Neuronal stem cell (in vitro differentiated cells): ENCODE measurements around the gene LIPN.

Experiments
- DNase-seq: peaks from one replicate; pipeline ENCODE4 v3.0.0-alpha.2; 2013; ENCODE audit warnings: low spot score
- H2AFZ ChIP-seq: one replicate; pipeline ENCODE4 v1.6.1; 2013; ENCODE audit warnings: mild to moderate bottlenecking, low read length, inconsistent platforms
- H2AK5ac ChIP-seq: 2 replicates; pipeline ENCODE4 v1.6.1; 2013; ENCODE audit warnings: low read depth, mild to moderate bottlenecking, inconsistent platforms, low read length, moderate library complexity, mixed read lengths
- H2BK120ac ChIP-seq: 2 replicates; pipeline ENCODE4 v1.6.1; 2013; ENCODE audit warnings: low read depth, mild to moderate bottlenecking, inconsistent platforms, low read length, moderate library complexity, mixed read lengths
- H2BK12ac ChIP-seq: one replicate; pipeline ENCODE4 v1.6.1; 2013; ENCODE audit warnings: low read length, inconsistent platforms
- H2BK15ac ChIP-seq: 2 replicates; pipeline ENCODE4 v1.6.1; 2013; ENCODE audit warnings: mild to moderate bottlenecking, low read length, inconsistent platforms, mixed read lengths
- H2BK5ac ChIP-seq: one replicate; pipeline ENCODE4 v1.6.1; 2013; ENCODE audit warnings: inconsistent platforms, mild to moderate bottlenecking, low read length, moderate library complexity
- H3K14ac ChIP-seq: one replicate; pipeline ENCODE4 v1.6.1; 2013; ENCODE audit warnings: low read length, inconsistent platforms
- H3K18ac ChIP-seq: 2 replicates; pipeline ENCODE4 v1.6.1; 2013; ENCODE audit warnings: low read length, inconsistent platforms
- H3K23ac ChIP-seq: 2 replicates; pipeline ENCODE4 v1.6.1; 2013; ENCODE audit warnings: low read depth, mild to moderate bottlenecking, mixed read lengths, low read length, inconsistent platforms; ENCODE audit not compliant: poor library complexity
- H3K27ac ChIP-seq: replicated peaks from 3 replicates; pipeline ENCODE4 v1.5.1; 2013; ENCODE audit warnings: low read length, inconsistent platforms
- H3K27me3 ChIP-seq, 3 experiments: 2 replicates each; pipeline ENCODE4 v1.6.1; 2013; ENCODE audit warnings: low read length in 3 of 3, mild to moderate bottlenecking in 2 of 3, inconsistent platforms in 1 of 3, low read depth in 1 of 3, mixed read lengths in 1 of 3, moderate library complexity in 1 of 3; ENCODE audit not compliant: control insufficient read depth in 3 of 3, insufficient read depth in 3 of 3
- H3K36me3 ChIP-seq, 2 donors: replicated peaks in 1 of 2; 2 replicates each; pipeline ENCODE4 v1.6.1; 2013; ENCODE audit warnings: low read length in 2 of 2; ENCODE audit not compliant: control insufficient read depth in 2 of 2, insufficient read depth in 2 of 2
- H3K4ac ChIP-seq: 2 replicates; pipeline ENCODE4 v1.6.1; 2013; ENCODE audit warnings: inconsistent platforms, mild to moderate bottlenecking, low read length, moderate library complexity
- H3K4me1 ChIP-seq, 2 donors: 1 replicate in 1 of 2; 2 replicates in 1 of 2; pipeline ENCODE4 v1.6.1; 2013; ENCODE audit warnings: low read length in 2 of 2, low read depth in 1 of 2; ENCODE audit not compliant: control insufficient read depth in 2 of 2, insufficient read depth in 1 of 2
- H3K4me2 ChIP-seq: one replicate; pipeline ENCODE4 v1.6.1; 2013; ENCODE audit warnings: mild to moderate bottlenecking, low read length, inconsistent platforms; ENCODE audit not compliant: insufficient read depth, poor library complexity, severe bottlenecking
- H3K4me3 ChIP-seq, 2 donors: 2 replicates each; pipeline ENCODE4 v1.5.1; 2013; ENCODE audit warnings: low read length in 2 of 2, mild to moderate bottlenecking in 2 of 2, inconsistent platforms in 1 of 2, moderate library complexity in 1 of 2
- H3K79me1 ChIP-seq: one replicate; pipeline ENCODE4 v1.6.1; 2013; ENCODE audit warnings: low read depth, mild to moderate bottlenecking, inconsistent platforms, low read length, moderate library complexity
- H3K9ac ChIP-seq: one replicate; pipeline ENCODE4 v1.6.1; 2013; ENCODE audit warnings: mild to moderate bottlenecking, low read depth, low read length, inconsistent platforms; ENCODE audit not compliant: poor library complexity
- H3K9me3 ChIP-seq, 2 donors: replicated peaks in 1 of 2; 2 replicates each; pipeline versions ENCODE3 to v1.6.1; 2013; ENCODE audit warnings: low read length in 2 of 2, mild to moderate bottlenecking in 2 of 2, inconsistent platforms in 1 of 2, low read depth in 1 of 2, mixed read lengths in 1 of 2, moderate library complexity in 1 of 2; ENCODE audit not compliant: control insufficient read depth in 2 of 2, insufficient read depth in 1 of 2
- H4K8ac ChIP-seq: one replicate; pipeline ENCODE4 v1.6.1; 2013; ENCODE audit warnings: low read depth, mild to moderate bottlenecking, inconsistent platforms, low read length, moderate library complexity
- H4K91ac ChIP-seq: one replicate; pipeline ENCODE4 v1.6.1; 2013; ENCODE audit warnings: low read length, low read depth, mild to moderate bottlenecking, inconsistent platforms; ENCODE audit not compliant: poor library complexity
- WGBS, 2 donors: extraction: QIAGEN DNeasy Blood & Tissue Kit; methylation state at CpG; one replicate each; pipeline ENCODE4 v1.1.7; 2013; ENCODE audit warnings: missing lambda C conversion rate in 2 of 2, mixed read lengths in 1 of 2; ENCODE audit not compliant: insufficient read length in 2 of 2, insufficient replicate concordance in 1 of 2; ENCODE audit errors: extremely low coverage in 2 of 2; 5-methylcytosine and 5-hydroxymethylcytosine counted together

LIPN gene

DNA sequence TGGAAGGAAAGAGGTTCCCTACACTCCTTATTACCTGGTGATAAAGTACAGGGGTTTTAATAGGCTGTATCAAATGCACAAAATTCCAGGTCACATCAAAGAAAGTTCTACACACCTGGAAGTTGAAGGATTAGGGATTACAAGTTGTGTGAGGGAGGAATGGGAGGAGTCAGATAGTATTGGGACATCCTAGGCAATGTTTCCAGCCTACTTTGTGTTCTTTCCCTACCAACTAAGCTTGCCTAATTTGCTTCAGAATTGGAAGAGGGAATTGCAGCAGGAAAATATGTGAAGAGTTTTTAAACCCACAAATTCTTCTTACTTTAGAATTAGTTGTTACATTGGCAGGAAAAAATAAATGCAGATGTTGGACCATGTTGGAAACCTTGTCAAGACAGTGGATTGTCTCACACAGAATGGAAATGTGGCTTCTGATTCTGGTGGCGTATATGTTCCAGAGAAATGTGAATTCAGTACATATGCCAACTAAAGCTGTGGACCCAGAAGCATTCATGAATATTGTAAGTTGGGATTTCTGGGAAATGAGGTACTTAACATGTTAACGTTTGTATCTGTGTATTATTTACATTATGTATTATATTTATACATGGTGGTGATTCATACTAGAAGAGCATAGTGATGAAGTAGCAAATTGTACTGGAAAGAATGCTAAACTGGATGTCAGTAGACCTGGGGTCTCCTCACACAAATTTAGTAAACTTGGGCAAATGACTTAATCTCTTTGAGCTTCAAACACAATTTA is 42.9 kb downstream of the LIPN start, which contains the start of gene LIPM:
Gene LIPM, plus strand, starts transcription at position 208 of the 763 bp plus-strand sequence. Its CDS starts 167 bp downstream, at position 375.
- Histone ChIP-seq H4K8ac (no peak within 1 kb of the TSS), H3K27ac (no peak within 1 kb of the TSS), H3K14ac (no peak within 1 kb of the TSS), H3K23ac (no peak within 1 kb of the TSS), H3K4ac (no peak within 1 kb of the TSS), H3K9ac (no peak within 1 kb of the TSS), H2BK120ac (no peak within 1 kb of the TSS), H3K9me3 (no peaks in the 10 kb centered on the region), H2BK15ac (no peak within 1 kb of the TSS), H2BK12ac (no peak within 1 kb of the TSS), H3K79me1 (no peaks in the 10 kb centered on the region), H3K4me3 (no peak within 1 kb of the TSS), H3K4me1 (no peaks in the 10 kb centered on the region), H3K27me3 (no peaks in the 10 kb centered on the region), H4K91ac (no peak within 1 kb of the TSS), H3K4me2 (no peak within 1 kb of the TSS), H2BK5ac (no peak within 1 kb of the TSS), H2AFZ (no peak within 1 kb of the TSS), H2AK5ac (no peak within 1 kb of the TSS), H3K36me3 (no peaks in the 10 kb centered on the region), H3K18ac (no peak within 1 kb of the TSS)
- DNase-seq = no peak
- WGBS, 2 donors = no CpG with 5 or more reads among the region's 2 CpGs

DNA sequence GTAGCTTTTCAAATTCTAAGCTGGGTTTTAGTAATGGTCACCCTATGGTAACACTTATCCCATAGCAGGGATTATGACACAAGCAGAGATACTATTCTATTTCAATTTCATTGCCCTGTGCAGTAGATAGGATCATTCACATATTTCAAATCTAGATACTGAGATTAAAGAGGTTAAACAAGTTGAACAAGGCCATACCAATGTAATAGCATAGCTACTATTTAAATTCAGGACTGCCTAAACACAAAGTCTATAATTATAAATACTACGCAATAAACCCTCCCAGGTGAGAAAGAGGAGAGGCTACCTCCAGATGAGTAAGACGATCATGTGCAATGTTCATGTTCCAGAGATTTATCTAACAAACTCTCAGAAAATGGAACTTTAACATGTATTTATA is 43.8 kb downstream of the LIPN start:
- no peaks in the 10 kb centered on the region for H3K27me3 ChIP-seq
- no peaks in the 10 kb centered on the region for H3K36me3 ChIP-seq
- H3K4ac ChIP-seq = no peak overlapping the region
- WGBS, 2 donors = no CpG with 5 or more reads among the region's 2 CpGs
- no peak overlapping the region for H3K4me2 ChIP-seq
- no peak overlapping the region for H2BK5ac ChIP-seq
- no peak overlapping the region for H3K18ac ChIP-seq
- no peaks in the 10 kb centered on the region for H3K4me1 ChIP-seq
- DNase-seq = no peak
- H3K27ac ChIP-seq = no peak overlapping the region
- H3K23ac ChIP-seq = no peak overlapping the region
- H3K14ac ChIP-seq = no peak overlapping the region
- no peaks in the 10 kb centered on the region for H3K79me1 ChIP-seq
- no peak overlapping the region for H2BK120ac ChIP-seq
- H2AK5ac ChIP-seq = no peak overlapping the region
- no peak overlapping the region for H4K91ac ChIP-seq
- H2BK15ac ChIP-seq = no peak overlapping the region
- H4K8ac ChIP-seq = no peak overlapping the region
- no peaks in the 10 kb centered on the region for H3K9me3 ChIP-seq
- no peak overlapping the region for H3K9ac ChIP-seq
- H2AFZ ChIP-seq = no peak overlapping the region
- H3K4me3 ChIP-seq = no peak overlapping the region
- H2BK12ac ChIP-seq = no peak overlapping the region

DNA sequence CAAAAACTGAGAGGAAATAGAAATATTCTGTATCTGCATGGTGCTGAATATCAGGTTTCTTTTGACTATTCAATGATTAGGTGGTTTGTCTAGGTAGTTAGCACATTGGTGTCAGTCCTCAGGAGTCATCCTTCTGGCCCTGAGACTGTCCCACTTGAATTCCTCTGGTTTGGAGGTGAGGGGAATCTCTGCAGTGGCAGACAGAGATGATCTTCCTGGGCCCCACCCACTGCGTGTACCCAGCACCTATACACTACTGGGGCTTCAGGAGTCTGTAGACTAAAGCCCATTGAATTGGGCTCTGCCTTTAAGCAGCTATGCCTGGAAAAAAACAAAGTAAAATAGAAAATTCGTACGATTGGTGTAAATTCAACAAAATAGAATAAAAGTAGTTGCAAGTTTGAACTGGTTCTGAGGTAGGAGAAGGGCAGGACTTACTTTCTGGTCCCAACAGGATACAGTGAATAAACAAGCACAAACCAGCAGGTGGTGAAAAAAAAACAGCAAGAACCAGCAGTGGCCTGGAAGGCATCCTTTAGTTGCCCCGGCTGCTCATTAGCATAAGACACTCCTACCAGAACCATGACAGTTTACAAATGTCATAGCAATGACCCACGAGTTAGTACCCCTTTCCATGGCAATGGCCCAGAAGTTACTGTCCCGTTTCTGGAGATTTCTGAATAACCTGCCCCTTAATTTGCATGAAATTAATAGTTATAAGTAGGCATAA is 44.4 kb downstream of the LIPN start:
- H4K91ac ChIP-seq = no peak overlapping the region
- H2BK12ac ChIP-seq = no peak overlapping the region
- H3K79me1 ChIP-seq = no peaks in the 10 kb centered on the region
- H3K27me3 ChIP-seq = no peaks in the 10 kb centered on the region
- no peak overlapping the region for H3K9ac ChIP-seq
- no peaks in the 10 kb centered on the region for H3K36me3 ChIP-seq
- no peak overlapping the region for H2BK120ac ChIP-seq
- no peak overlapping the region for H3K4me3 ChIP-seq
- H3K23ac ChIP-seq = no peak overlapping the region
- H2BK5ac ChIP-seq = no peak overlapping the region
- H3K4ac ChIP-seq = no peak overlapping the region
- no peak overlapping the region for H3K14ac ChIP-seq
- H2BK15ac ChIP-seq = no peak overlapping the region
- no peak for DNase-seq
- no peaks in the 10 kb centered on the region for H3K4me1 ChIP-seq
- no peaks in the 10 kb centered on the region for H3K9me3 ChIP-seq
- no peak overlapping the region for H3K27ac ChIP-seq
- H3K4me2 ChIP-seq = no peak overlapping the region
- H2AK5ac ChIP-seq = no peak overlapping the region
- 100% methylated on average over 2 of the region's 6 CpGs; no CpG with 5 or more reads in 1 of the 2 donors for WGBS, 2 donors
- no peak overlapping the region for H3K18ac ChIP-seq
- H4K8ac ChIP-seq = no peak overlapping the region
- no peak overlapping the region for H2AFZ ChIP-seq

DNA sequence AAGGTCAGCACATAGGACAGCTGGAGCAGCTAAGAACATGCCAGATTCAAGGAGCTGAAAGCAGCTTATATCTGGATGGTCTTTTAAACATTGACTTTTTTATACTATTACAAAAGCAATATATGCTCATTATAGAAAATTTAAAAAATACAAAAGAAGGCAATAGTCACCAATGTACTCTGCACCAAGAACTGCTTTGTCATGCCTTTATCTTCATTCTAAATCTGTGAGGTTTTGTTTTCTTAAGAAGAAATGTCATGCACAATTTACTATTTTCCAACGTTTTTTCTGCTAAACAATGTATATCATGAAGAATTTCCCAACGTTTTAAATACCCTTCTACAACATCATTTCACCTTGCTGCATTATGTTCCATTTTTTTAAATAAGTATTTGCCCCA is 45.5 kb downstream of the LIPN start:
- H3K18ac ChIP-seq = no peak overlapping the region

More for the DNA sequence above, 45.5 kb downstream of the LIPN start:
- no peak overlapping the region for H3K4me2 ChIP-seq
- no peak overlapping the region for H2AK5ac ChIP-seq
- no peak overlapping the region for H4K8ac ChIP-seq
- no peaks in the 10 kb centered on the region for H3K36me3 ChIP-seq
- 100% methylated on average over 1 of the region's 2 CpGs; no CpG with 5 or more reads in 1 of the 2 donors for WGBS, 2 donors
- H3K9me3 ChIP-seq = no peaks in the 10 kb centered on the region
- H3K14ac ChIP-seq = no peak overlapping the region
- H2AFZ ChIP-seq = no peak overlapping the region
- no peak overlapping the region for H3K23ac ChIP-seq
- H3K79me1 ChIP-seq = no peaks in the 10 kb centered on the region
- H2BK5ac ChIP-seq = no peak overlapping the region
- no peak for DNase-seq
- H2BK12ac ChIP-seq = no peak overlapping the region
- H3K27ac ChIP-seq = no peak overlapping the region
- H2BK15ac ChIP-seq = no peak overlapping the region
- H3K4ac ChIP-seq = no peak overlapping the region
- H3K27me3 ChIP-seq = no peaks in the 10 kb centered on the region
- H3K9ac ChIP-seq = no peak overlapping the region
- no peak overlapping the region for H3K4me3 ChIP-seq
- no peak overlapping the region for H2BK120ac ChIP-seq
- H3K4me1 ChIP-seq = no peaks in the 10 kb centered on the region
- no peak overlapping the region for H4K91ac ChIP-seq
